Endothelial cell (in vitro differentiated cells): ENCODE results near the gene LEMD3. TPM values are rescaled to one million over a fixed set of nuclear protein-coding genes. Genes with fewer than 3 reads are reported as not detected.
A peak's percentile ranks its signal among the peaks of the same experiment; 100 is the strongest.

ENCODE experiments used
- DNase-seq: peaks from one replicate; pipeline ENCODE4 v3.0.0; 2021; ENCODE audit warnings: low spot score
- H3K27ac Mint-ChIP-seq: one replicate; pipeline ENCODE4 v1.8.0; 2021; ENCODE audit warnings: mixed read lengths, inconsistent platforms; ENCODE audit not compliant: unreplicated experiment
- H3K27me3 Mint-ChIP-seq: one replicate; pipeline ENCODE4 v1.8.0; 2021; ENCODE audit warnings: mild to moderate bottlenecking, moderate library complexity, mixed read lengths, inconsistent platforms; ENCODE audit not compliant: unreplicated experiment
- H3K36me3 Mint-ChIP-seq: one replicate; pipeline ENCODE4 v1.8.0; 2021; ENCODE audit warnings: mild to moderate bottlenecking, low read depth, mixed read lengths, inconsistent platforms; ENCODE audit not compliant: unreplicated experiment
- H3K4me1 Mint-ChIP-seq: one replicate; pipeline ENCODE4 v1.8.0; 2021; ENCODE audit warnings: mild to moderate bottlenecking, mixed read lengths, inconsistent platforms; ENCODE audit not compliant: unreplicated experiment
- H3K4me3 Mint-ChIP-seq: one replicate; pipeline ENCODE4 v1.8.0; 2021; ENCODE audit warnings: mild to moderate bottlenecking, mixed read lengths, inconsistent platforms; ENCODE audit not compliant: unreplicated experiment
- H3K9me3 Mint-ChIP-seq: one replicate; pipeline ENCODE4 v1.8.0; 2021; ENCODE audit warnings: mixed read lengths, inconsistent platforms; ENCODE audit not compliant: unreplicated experiment
- CTCF ChIP-seq: fragments of 200-600 bp; sonication (generic); IDR thresholded peaks from one replicate; pipeline ENCODE4 v1.5.0; 2021; ENCODE audit warnings: antibody characterized with exemption; ENCODE audit not compliant: unreplicated experiment
- total RNA-seq: library from RNA; stranded (reverse); fragmentation: NEBNext Ultra II Directional; extraction: Animal tissue kit (Norgen Biotek cat#: 25700); gene quantifications from one replicate; pipeline ENCODE4 v1.2.1, GENCODE V29; 2021; ENCODE audit not compliant: unreplicated experiment

The LEMD3 gene
- total RNA-seq, 1 donor from 2014 or later, result 22.1 TPM

DNA sequence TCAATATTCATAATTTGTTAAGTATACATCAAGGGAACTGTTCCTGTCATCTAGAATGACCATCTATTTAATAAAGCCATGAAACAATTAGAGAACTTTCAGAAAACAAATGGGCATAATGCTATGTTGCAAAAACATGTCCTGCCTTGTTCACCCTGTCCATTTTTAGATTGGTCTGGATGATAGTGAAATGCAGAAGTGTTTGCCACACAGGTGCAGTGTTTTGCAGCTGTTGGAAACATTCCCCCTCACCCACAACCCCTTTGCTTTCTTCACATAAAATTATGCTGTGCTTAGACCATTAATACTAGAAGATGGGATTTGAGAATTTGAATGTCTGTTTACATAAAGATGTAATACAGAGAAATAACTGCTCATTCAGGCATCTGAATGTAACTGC, 36.5 kb downstream of the LEMD3 start:
- Mint-ChIP-seq H3K4me3 (no peak overlapping the region), H3K36me3 (no peaks in the 10 kb centered on the region), H3K27me3 (no peaks in the 10 kb centered on the region), H3K4me1 (peaks cover 25% of the 10 kb centered on the region), H3K9me3 (no peaks in the 10 kb centered on the region), H3K27ac (no peak overlapping the region)
- TF ChIP-seq CTCF, result no peak
- no peak for DNase-seq

DNA sequence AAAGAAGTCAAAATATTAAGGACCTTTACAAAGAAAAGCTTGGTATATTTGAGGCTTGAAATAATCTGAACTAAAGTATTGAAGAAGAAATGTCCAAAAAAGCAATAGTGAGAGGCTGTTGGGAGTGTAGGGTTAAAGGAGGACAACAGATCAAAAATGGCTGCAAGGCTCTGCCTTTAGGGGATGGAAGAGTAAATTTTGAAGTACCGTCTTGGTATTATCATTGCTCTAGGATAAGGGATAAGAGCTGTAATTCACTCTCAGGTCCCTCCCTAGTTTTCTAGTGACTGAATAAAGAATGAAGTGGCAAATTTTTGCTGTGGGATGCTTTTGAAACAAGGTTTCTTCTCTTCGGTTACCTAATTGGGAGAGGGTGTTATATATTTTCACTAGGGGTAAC, 38.7 kb downstream of the LEMD3 start:
- Mint-ChIP-seq H3K4me1 (peaks cover 27% of the 10 kb centered on the region), H3K4me3 (no peak overlapping the region), H3K27ac (peak overlapping the region; percentile 57), H3K36me3 (peaks cover 5% of the 10 kb centered on the region), H3K27me3 (no peaks in the 10 kb centered on the region), H3K9me3 (no peaks in the 10 kb centered on the region)
- DNase-seq, result no peak
- no peak for TF ChIP-seq CTCF

DNA sequence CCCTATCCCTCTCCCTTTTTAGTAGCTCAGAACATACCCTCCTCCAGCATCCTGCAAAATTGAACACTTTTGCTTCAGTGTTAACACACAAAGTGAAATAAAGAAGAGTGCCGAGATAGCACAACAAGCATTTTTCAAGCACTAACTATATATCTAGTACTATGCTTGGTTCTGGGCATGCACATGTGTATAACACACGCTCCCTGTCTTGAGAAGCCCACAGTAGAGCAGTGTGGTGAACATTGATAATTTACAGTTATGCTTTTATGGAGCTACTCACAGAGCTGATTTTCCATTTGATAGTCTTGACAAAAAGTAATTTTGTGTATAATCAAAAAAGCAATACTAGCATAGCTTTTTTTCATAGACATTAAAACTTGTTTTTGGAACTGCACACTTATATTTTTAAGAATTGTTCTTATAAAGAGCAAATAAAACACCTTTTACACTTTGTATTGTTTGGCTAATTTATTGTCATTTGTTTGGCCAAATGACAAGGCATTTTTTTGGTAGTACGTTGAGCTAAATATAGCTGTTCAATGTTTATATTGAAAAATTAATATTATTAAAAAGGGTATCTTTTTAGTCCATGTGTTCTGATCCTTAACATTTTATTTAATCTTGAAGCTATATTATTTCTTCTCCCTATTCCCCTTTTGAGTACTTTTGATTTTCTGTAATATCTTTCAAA, 39.7 kb downstream of the LEMD3 start:
- H3K27ac Mint-ChIP-seq, result peak overlapping the region; percentile 99

DNA sequence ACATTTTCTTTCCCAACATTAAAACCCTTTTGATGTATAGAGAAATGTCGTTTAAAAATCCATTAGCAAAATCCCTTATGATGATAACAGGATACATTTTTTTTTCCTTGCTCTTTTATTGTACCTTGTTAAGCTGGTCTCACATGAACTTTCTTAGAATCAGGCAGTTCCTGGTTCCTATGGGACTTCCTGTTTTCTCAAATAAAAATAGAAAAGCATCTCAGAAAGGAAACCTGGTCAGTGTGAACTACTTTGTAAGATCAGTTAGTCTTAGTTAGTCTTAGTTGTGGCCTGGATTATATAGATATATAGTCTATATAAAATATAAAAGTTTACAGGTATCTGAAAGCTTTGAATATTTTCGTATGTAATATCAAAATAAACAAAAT, 40.3 kb downstream of the LEMD3 start:
- H3K4me3 Mint-ChIP-seq, result no peak overlapping the region
- peaks cover 8% of the 10 kb centered on the region for H3K36me3 Mint-ChIP-seq
- H3K9me3 Mint-ChIP-seq, result no peaks in the 10 kb centered on the region
- no peak for TF ChIP-seq CTCF
- peak overlapping the region; percentile 99 for H3K27ac Mint-ChIP-seq
- no peaks in the 10 kb centered on the region for H3K27me3 Mint-ChIP-seq
- no peak for DNase-seq
- H3K4me1 Mint-ChIP-seq, result peaks cover 27% of the 10 kb centered on the region

More for the DNA sequence above, 39.7 kb downstream of the LEMD3 start:
- Mint-ChIP-seq H3K27me3 (no peaks in the 10 kb centered on the region), H3K4me3 (no peak overlapping the region), H3K4me1 (peaks cover 27% of the 10 kb centered on the region), H3K9me3 (no peaks in the 10 kb centered on the region), H3K36me3 (peaks cover 8% of the 10 kb centered on the region)
- DNase-seq, result no peak
- TF ChIP-seq CTCF, result no peak

DNA sequence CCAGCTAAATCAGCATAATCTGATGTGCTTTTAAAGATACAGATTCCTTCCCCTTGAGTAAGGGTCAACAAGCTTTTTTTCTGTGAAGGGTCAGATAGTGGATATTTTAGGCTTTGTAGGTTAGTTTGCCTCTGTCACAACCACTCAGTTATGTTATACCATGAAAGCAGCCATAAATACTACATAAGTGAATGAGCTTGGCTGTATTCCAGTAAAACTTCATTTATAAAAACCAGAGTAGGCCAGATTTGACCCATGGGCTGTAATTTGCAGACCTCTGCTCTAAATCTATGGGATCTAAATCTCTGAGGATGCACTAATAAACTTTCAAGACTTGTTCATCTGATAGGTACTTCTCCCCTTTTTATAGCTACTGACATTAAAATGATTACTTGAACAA, 47.7 kb downstream of the LEMD3 start:
- Mint-ChIP-seq H3K27ac (no peak overlapping the region), H3K9me3 (no peaks in the 10 kb centered on the region), H3K4me3 (no peak overlapping the region), H3K36me3 (peaks cover 32% of the 10 kb centered on the region), H3K27me3 (no peaks in the 10 kb centered on the region), H3K4me1 (no peaks in the 10 kb centered on the region)
- DNase-seq, result no peak
- no peak for TF ChIP-seq CTCF
